GM21390 (cell line): Measurements from ENCODE around the gene UMOD.

Experiments
- ATAC-seq: cut with Tn5 transposase; IDR thresholded peaks from one replicate; pipeline ENCODE4 v1.9.1; 2021; ENCODE audit not compliant: unreplicated experiment

Gene UMOD

DNA sequence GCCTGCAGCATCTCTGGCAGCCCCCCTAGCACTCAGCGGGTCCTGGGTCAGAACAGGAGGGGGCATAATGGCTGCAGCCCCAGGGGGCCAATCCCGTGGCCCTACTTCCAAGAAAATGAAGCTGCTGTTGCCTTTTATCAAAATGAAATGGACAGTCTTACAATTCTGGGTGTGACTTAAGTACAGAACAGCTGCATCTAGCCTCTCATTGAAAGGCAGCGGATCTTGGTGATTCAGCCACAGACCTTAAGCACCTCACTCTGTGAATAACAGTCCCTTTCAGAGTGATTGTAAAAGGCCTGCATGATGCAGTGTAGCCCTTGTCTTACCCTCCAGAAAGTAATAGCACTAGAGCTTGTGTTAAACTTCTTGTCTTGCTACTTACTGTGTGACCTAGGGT, 11.5 kb upstream of the UMOD start:
- no peak for ATAC-seq

DNA sequence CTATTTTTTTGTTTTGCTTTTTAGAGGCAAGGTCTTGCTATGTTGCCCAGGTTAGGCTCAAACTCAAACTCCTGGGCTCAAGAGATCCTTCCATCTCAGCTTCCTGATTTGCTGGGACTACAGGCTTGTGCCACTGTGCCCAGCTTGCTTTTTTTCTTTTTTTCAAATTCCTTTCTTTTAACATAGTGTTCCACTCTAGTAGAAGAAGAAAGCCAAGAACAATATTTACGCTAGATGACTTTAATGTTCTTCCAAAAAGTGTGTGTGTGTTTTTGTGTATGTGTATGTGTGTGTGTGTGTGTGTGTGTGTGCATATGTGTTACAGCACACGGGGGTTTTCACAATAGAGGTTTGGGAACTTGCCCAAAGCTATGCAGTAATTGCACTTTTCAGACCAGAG, 10.7 kb upstream of the UMOD start:
- no peak for ATAC-seq

DNA sequence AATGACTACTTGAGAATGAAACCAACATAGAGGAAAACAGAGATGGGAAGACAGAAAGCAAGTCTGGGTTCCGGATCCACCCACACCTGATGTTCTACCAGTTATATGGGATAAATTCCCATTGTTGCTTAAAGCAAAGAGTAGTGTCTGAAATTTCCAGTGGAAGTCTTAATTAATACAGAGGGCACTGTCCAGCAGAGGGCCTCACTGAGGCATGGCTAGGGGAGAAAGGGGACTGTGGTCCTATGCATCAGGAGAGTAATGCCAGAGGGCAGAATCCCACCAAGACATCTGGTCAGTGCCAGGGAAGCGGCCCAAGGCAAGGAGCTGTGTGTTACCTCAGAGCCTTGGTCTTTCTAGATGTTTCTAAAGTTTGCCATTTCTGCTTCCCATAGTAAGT, 7.5 kb upstream of the UMOD start:
- no peak for ATAC-seq

DNA sequence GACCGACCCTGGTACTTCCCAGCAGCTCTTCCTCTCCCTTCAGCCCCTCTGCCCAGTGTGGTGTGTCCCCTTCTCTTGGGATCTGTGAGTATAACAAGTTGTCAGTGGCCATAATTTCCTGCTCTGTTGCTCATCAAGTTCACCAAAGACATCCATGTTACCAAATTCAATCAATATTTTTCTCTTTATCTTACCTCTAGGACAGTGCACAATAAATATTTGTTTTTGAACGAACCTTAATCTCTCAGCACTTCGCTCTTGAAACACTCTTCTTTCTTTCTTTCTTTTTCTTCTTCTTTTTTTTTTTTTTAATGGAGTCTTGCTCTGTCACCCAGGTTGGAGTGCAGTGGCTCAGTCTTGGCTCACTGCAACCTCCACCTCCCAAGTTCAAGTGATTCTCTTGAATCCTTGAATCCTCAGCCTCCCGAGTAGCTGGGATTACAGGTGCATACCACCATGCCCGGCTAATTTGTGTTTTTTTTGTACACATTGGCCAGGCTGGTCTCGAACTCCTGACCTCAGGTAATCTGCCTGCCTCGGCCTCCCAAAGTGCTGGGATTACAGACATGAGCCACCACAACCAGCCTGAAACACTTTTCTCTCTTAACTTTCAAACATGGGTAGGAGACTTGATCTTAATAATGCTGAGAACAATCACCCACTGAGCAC, 2.7 kb upstream of the UMOD start:
- ATAC-seq = no peak

DNA sequence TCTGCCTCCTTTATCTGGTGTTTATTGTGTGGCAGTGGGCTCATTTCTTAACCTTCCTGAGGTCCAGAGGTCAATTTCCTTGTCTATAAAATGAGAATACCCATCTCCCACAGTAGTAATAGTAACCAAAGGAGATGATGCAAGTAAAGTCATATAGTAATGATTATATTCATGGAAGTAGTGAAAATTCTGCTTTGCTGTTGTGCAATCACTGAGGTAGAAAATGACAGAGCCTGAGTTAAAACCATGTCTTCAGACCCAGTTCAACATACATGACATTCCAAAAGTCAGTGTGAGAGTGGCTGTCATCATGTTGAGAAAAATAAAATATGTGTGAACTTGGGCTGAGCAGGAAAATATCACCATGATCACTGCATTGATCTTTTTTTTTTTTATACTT, 864 bp upstream of the UMOD start:
- no peak for ATAC-seq

DNA sequence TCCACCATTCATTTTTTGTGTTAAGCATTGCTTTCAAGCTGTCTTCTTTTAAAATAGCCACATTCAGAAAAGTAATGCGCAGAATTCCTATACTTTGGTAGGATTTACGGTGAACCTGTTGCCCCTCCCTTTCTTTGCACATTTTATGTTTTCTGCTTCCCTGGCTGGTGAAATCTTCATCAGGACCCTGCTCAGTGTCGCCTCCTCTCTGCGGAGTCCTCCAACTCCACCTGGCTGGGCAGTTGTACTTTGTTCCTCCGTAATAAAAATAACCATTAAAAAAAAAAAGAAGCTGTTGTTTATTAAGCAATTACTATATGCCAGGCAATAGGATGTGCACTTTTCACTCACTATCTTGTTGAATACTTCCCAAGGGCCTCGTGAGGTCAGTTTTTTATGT, 2.9 kb downstream of the UMOD start:
- no peak for ATAC-seq

DNA sequence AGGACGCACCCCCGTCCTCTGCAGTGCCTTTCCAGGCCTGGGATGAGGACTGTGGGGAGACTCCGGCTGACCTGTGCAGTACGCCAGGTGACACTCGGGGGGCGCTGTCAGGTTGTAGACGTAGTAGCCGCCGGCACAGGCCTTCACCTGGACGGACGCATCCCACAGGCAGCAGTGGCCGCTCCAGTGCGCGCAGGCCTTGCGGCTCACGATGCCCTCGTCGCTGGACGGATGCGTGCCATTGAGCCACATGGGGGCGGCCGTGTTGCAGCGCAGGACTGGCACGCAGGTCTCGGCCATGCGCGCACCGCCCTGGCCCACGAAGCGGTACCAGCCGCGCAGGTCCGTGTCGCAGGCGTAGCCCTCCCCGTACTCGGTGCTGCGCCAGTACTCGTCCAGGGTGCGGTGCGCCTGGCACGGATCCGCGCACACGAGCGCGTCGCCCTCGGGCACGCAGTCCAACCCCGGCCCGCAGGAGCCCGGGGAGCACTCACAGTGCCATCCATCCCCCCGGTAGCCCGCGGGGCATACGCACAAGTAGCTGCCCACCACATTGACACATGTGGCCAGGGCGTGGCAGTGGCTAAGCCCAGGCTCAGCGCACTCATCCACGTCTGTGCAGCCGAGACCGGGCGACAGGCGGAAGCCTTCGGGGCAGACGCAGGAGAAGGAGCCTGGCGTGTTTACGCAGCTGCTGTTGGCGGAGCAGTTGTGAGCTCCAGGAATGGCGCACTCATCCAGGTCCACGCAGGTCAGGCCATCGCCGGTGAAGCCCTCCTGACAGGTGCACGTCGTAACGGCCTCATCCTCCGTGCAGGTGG, 3.9 kb downstream of the UMOD start:
- ATAC-seq = no peak

DNA sequence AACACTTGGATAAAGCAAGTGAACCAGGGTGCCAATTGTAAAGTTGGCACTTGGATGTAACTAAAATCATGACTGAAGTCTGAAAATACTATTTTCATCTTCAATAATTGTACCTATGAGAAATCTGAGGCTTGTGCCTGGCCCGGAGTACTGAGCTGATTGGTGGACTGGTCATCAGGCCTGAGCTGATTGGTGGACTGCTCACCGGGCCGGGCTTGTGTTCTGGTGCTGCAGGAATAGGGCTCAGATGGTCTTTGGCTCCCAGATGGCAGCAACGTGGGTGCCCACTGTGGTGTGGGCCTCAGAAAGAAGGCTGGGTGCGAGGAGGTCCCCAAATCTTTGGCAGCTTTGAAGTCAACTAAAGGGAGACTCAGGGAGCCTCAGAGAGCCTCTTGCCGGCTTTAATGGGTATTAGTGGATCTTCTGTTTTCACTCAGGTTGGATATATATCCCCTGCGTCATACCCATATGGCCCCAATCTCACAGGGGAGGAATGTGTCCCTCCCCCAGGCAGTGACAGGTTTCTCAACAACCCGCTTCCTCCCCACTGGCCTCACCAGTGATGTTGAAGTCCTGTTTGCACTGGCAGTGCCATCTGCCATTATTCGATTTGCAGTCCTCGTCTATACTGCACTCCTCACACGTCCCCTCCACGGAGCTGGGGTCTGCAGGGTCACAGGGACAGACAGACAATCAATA, 4.7 kb downstream of the UMOD start:
- no peak for ATAC-seq

DNA sequence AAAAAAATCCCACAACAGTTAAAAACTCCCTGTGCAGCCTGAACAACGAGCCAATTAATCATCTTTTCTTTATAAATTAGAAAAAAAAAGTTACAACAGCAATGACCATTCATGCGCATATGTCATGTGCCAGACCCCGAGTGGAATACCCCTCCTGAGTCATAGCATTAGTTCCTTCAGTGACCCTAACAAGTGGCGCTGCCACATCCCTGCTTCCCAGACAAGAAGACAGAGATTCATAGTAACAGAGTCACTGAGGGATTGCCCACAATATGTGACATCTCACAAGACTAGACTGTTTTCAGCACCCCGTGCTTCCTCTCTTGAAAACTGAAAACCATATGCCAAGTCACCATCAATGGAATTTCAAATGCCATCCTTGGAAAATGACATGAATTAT, 7.9 kb downstream of the UMOD start:
- no peak for ATAC-seq

DNA sequence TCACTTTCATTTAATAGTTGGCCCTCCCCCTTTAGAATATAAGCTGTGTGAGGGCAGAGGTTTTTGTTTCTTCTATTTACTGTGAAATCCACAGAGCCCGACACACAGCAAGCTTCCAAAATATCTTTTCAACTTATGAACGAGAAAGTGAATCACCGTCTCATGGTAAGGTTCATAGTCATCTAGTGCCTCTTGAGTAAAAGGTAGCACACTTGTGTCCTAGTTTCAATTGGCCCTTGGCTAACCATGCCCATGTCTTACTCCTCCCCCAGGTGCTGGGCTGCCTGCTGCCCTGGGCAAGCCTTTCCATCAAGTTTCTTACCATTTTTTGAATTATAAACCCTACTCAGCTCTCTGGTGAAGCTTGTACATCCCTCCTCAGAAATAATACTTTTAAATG, 12.8 kb downstream of the UMOD start:
- no peak for ATAC-seq

DNA sequence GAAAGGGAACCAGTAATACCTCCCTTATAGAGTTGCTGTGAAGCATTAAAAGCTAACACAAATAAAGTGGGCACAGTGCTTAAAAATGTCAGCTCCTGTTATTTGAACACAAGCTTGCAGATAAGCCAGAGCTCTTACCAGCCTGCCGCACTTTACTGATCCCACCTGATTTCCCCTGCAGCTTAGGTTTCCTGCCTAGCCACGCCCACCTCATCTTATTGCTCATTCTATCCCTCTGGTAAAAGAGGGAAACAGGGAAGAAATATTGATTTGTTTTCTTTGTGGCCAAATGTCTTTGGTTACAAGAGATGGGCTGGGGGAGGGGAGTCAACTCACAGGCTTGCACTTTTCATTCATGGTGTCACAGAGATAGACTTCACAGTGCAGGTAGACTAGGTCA, 15.6 kb downstream of the UMOD start:
- no peak for ATAC-seq

DNA sequence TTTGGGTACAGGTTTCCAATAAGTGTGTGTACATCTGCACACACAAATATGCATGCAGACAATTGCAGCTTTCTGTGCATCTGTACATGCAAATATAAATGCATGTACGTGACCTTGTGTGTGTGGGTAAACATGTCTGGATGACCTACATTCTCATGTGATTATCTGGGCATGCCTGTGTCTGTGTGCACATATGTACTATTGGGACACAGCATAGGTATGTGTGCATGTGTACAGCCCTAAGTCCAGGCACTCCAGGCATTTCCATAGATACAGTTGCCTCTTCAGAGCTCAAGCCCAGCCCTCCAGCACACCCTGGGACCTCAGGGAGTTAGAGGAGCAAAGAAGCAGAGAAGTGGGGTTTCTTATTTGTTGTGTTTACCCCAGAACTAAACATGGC, 18.1 kb downstream of the UMOD start:
- ATAC-seq = no peak

DNA sequence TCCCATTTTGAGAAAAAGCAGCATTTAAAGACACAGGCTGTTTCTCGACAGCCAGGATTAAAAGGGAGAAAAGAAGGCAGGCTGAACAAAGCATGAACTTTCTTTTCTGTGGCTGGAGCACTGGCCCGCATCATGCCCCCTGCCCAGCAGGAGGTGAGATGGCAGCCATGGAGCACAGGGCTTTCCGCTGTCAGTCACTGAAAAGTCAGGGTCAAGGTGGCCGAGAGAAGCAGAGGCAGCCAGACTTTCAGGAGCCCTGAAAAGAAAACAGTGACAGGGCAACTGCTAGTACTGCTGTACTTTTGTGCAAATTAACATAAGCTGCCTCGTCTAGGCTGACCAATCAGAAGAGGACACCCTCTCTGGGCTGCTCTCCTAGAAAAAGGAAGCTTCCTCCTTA, 19.4 kb downstream of the UMOD start:
- ATAC-seq = no peak

DNA sequence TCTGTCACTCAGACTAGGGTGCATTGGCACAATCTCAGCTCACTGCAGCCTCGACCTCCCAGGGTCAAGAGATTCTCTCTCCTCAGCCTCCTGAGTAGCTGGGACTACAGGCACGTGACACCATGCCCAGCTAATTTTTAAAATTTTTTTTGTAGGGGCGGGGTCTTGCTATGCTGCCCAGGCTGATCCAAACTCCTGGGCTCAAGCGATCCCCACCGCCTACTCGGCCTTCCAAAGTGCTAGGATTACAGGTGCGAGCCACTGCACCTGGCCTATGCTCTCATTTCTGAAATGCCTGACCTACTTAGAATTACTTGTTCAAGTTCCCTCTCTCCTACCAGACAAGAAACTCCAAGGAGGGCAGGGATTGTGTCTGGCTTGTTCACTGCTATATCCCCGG, 20.1 kb downstream of the UMOD start:
- no peak for ATAC-seq

DNA sequence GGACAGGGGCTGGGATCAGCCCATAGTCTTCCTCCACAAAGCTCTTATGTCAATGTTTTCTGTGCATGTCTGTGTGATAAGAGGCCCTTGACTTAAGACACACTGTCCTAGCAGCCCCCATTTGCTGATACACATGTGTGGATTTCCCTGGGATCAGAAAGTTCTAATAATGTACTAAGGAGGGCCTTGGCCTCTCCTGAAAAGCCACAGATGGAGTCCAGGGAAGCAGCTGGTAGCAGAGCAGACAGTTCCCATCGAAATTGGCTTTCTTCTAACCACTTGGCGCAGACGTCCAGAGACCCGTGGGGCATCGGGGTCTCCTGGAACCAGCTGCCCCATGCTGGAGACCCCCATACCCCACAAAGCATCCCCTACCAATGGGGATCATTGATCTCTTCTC, 20.9 kb downstream of the UMOD start:
- ATAC-seq = no peak

DNA sequence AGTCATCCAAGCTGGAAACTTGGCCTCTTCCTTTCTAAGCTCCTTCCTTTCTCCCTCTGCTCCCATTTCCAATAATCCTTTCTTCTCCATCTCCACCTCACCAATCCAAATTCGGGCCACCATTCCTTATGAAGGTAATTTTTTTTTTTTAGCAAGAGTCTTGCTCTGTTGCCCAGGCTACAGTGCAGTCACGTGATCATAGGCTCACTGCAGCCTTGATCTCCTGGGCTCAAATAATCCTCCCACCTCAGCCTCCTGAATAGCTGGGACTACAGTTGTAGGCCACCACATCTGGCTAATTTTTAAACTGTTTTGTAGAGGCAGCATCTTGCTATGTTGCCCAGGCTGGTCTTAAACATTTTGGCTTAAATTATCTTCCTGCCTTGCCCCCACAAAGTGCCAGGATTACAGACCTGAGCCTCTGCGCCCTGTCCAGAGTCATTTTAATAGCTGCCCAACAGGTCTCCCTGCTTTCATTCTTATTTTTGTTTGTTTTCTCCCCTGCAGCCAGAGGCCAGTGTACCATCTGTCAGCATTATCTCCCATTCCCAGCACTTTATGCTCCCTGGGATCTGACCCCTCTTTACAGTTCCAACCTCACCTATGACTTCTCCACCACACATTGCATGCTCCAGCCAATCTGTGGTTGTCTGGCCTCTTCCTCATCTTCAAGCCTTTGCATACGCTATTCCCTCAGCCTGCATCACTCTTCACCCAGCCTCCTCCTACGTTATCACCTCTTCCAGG, 22.9 kb downstream of the UMOD start:
- no peak for ATAC-seq

DNA sequence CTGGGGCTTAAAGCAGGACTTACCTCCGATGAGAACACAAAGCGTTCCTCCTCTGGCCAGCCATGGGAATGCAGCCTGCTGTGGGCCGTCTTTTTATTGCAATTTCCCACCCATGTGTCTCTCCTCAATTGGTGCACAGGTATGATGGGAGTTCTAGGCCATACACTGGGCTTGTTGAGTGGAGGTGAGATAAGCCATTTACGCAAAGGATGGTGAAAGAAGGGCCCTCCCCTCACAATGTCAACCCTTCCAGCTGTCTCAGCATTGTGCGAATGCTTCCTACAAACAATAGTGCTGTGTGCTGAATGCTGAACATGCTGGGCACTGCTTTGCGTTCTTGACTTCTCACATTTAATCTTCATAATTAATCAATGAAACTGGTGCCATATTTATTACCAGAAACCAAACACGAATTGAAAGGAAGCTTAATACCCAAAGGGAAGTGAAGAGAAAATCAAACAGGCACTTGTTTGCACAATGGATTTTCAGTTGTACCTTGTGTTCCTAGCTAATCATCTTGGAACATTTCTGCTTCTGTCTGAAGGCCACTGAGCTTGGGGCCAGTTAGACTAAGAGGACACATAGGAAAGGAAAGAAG, 25.0 kb downstream of the UMOD start, which contains the start of gene GP2:
Gene GP2, minus strand, starts transcription at position 70 of the 598 bp plus-strand sequence. CDS start 1,082 bp downstream, outside the sequence.
- no peak for ATAC-seq

DNA sequence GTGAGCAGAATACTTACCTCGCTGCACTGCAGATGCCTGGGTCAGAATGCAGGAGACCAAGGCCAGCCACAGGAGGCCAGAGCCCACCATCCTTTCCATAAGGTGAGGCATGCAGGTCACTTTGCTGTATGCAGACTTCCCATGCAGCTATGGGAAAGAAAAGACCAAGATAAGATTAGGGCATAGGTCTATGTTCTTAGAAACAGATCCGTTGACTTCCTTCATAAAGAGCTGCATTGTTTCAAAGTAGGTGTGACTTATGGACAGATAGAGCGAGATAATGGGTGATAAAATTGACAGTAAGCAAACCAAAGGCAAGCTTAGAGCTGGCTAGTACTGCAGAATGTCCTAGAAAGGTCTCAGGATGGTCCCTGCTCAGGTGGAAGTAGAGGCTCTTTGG, 26.2 kb downstream of the UMOD start:
- no peak for ATAC-seq

DNA sequence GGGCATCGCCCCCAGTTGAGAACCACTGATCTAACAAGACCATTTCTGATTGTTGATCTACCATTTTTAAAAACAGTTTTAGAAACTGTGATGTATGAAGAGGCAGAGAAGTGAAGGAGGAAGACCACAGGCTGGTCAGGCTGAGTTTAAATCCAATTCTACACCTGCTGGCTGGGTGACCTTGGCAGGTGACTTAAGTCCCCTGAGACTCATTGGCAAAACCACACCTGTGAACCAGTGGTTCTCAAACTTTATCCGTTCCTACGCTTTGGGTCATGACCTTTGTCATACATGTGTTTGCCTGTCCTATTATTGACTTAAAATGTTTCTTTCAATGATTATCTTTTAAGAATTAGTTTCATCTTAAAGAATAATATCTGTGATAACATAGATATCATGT, 27.5 kb downstream of the UMOD start:
- ATAC-seq = no peak

DNA sequence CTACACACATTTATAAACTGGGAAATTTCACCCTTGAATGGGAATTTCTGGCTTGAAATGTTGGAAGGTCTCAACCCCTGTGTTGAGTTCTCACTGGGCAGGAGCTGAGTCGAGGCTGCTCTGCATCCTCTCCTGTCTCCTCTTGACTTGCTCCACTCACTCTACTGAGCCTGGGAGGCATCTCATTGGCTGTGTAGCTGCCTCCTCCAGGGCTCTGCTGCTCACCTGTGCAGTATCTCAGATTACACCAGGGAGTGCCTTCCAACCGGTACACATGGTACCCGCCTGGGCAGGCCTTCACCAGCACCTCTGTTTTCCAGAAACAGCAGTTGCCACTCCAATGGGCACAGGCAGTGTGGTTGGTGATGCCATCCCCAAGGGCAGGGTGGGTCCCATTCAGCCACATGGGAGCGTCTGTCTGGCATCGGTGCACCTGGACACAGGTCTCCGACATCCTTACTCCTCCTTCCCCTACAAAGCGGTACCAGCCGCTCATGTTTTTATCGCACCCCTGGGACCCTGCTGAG, 28.9 kb downstream of the UMOD start:
- no peak for ATAC-seq

DNA sequence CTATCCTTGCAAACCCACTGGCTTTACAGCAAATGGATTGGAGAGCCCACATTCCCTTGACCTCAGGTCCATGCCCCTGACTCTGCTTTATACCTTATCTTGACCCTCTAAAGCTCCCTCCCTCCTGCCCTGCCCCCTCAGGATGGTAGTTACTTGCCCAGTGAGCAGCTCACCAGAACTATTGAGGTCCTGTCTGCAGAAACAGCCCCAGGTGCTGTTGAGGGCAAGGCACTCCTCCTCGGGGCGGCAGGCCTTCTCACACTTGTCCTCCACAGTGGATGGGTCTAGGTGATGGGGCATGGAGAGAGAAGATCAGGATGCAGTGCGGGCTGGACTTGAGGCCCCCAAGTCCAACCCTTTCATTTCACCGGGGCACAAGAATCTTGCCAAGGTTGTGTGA, 29.8 kb downstream of the UMOD start:
- no peak for ATAC-seq
